GM12878 (cell line): ENCODE results near the gene ENSA. TPM values are rescaled to one million over a fixed set of nuclear protein-coding genes. Genes with fewer than 3 reads are reported as not detected.

ENCODE experiments used
- ATAC-seq: fragments of 200-7000 bp; cut with Tn5 transposase; 3 replicates; pipeline ENCODE4 v1.9.1; 2020; ENCODE audit warnings: mild to moderate bottlenecking, moderate library complexity
- BruUV-seq: library from RNA; stranded (reverse); fragments of 400-500 nt; replicated peaks from 2 replicates; lab custom pipeline; 2021; lab: Mats Ljungman, UMichigan
- CTCF ChIA-PET: fragments of 300-600 bp; sonication (Branson Sonifier 250); formaldehyde crosslinking; extraction: SDS; loops from one replicate; lab custom pipeline; 2021; ENCODE audit warnings: inconsistent platforms; lab: Yijun Ruan, JAX
- POLR2A ChIA-PET: fragments of 350-600 bp; formaldehyde crosslinking; extraction: SDS; loops from one replicate; lab custom pipeline; 2021; ENCODE audit warnings: inconsistent platforms; lab: Charles Lee
- RAD21 ChIA-PET: fragments of 300-600 bp; sonication (Branson Sonifier 250); formaldehyde crosslinking; loops from one replicate; lab custom pipeline; 2023; ENCODE audit warnings: antibody characterized with exemption; ENCODE audit not compliant: unreplicated experiment; lab: Charles Lee
- SMC1A ChIA-PET: fragments of 300-600 bp; sonication (Branson Sonifier 250); formaldehyde crosslinking; loops from one replicate; lab custom pipeline; 2023; ENCODE audit not compliant: unreplicated experiment, uncharacterized antibody; lab: Charles Lee
- DNase-seq: peaks from one replicate; pipeline ENCODE4 v3.0.0-alpha.2; 2011; ENCODE audit warnings: low read depth, low spot score
- FAIRE-seq: peaks from 3 replicates; lab custom pipeline; 2011; peaks lifted over from hg19 to GRCh38; lab: Jason Lieb, UNC
- H2AFZ ChIP-seq: 2 replicates; pipeline ENCODE4 v1.6.0; 2011; ENCODE audit warnings: low read depth, low read length, control low read depth; ENCODE audit not compliant: control insufficient read depth
- H3K27ac ChIP-seq: 2 replicates; pipeline ENCODE4 v1.5.1; 2011; ENCODE audit warnings: control low read depth; ENCODE audit not compliant: control insufficient read depth, insufficient read depth
- H3K27me3 ChIP-seq, 2 experiments: replicated peaks in 1 of 2; 2 replicates each; pipeline versions ENCODE4 v1.6.0 to v1.6.1; 2011; ENCODE audit warnings: low read length in 1 of 2; ENCODE audit not compliant: control insufficient read depth in 2 of 2, insufficient read depth in 2 of 2
- H3K36me3 ChIP-seq, 2 experiments: 2 replicates each; pipeline ENCODE4 v1.5.1; 2011; ENCODE audit warnings: low read length in 1 of 2; ENCODE audit not compliant: control insufficient read depth in 2 of 2, insufficient read depth in 2 of 2
- H3K4me1 ChIP-seq: 2 replicates; pipeline ENCODE4 v1.6.1; 2011; ENCODE audit warnings: mild to moderate bottlenecking, low read length, moderate library complexity, mixed read lengths; ENCODE audit not compliant: control insufficient read depth, insufficient read depth
- H3K4me2 ChIP-seq: 2 replicates; pipeline ENCODE4 v1.6.0; 2011; ENCODE audit warnings: control low read depth; ENCODE audit not compliant: control insufficient read depth, insufficient read depth
- H3K4me3 ChIP-seq: fragments of 200-600 bp; sonication (generic); 2 replicates; pipeline ENCODE4 v1.5.1; 2016
- H3K79me2 ChIP-seq: 2 replicates; pipeline ENCODE4 v1.6.0; 2011; ENCODE audit warnings: low read length; ENCODE audit not compliant: control insufficient read depth, insufficient read depth
- H3K9ac ChIP-seq: 2 replicates; pipeline ENCODE4 v1.8.0; 2011; ENCODE audit warnings: low read length, control low read depth, mixed read lengths; ENCODE audit not compliant: control insufficient read depth, insufficient read depth
- H3K9me3 ChIP-seq: replicated peaks from 3 replicates; pipeline ENCODE4 v1.5.1; 2011; ENCODE audit warnings: mild to moderate bottlenecking, low read length; ENCODE audit not compliant: control insufficient read depth, insufficient read depth
- H4K20me1 ChIP-seq: 2 replicates; pipeline ENCODE4 v1.6.0; 2011; ENCODE audit not compliant: control insufficient read depth, insufficient read depth
- ATF3 ChIP-seq: IDR thresholded peaks from 2 replicates; pipeline ENCODE4 v1.6.1; 2011; ENCODE audit warnings: low read depth, mild to moderate bottlenecking, low read length, moderate library complexity, borderline replicate concordance; ENCODE audit errors: extremely low read depth
- ATF7 ChIP-seq: fragments of 450-650 bp; IDR thresholded peaks from 2 replicates; pipeline ENCODE4 v1.6.1; 2016; ENCODE audit warnings: low read depth, mild to moderate bottlenecking
- BACH1 ChIP-seq: fragments of 450-650 bp; IDR thresholded peaks from 2 replicates; pipeline ENCODE4 v1.6.1; 2017; ENCODE audit warnings: mild to moderate bottlenecking, borderline replicate concordance
- CHD1 ChIP-seq: IDR thresholded peaks from 2 replicates; pipeline ENCODE4 v1.6.1; 2012; ENCODE audit warnings: low read depth, low read length, improper control_type of control experiment
- CHD4 ChIP-seq: fragments of 200-600 bp; sonication (generic); IDR thresholded peaks from 2 replicates; pipeline ENCODE4 v1.6.1; 2016; ENCODE audit warnings: mild to moderate bottlenecking
- JUND ChIP-seq: IDR thresholded peaks from 2 replicates; pipeline ENCODE4 v1.6.1; 2012; ENCODE audit warnings: low read depth, mild to moderate bottlenecking, low read length, improper control_type of control experiment, moderate library complexity
- NFYB ChIP-seq: IDR thresholded peaks from 2 replicates; pipeline ENCODE4 v1.6.1; 2011; ENCODE audit warnings: low read depth, mild to moderate bottlenecking, low read length, improper control_type of control experiment, moderate library complexity; ENCODE audit not compliant: insufficient read depth
- RCOR1 ChIP-seq: conservative IDR thresholded peaks from 2 replicates; pipeline ENCODE4 v1.6.1; 2012; ENCODE audit warnings: low read depth, low read length, improper control_type of control experiment
- SMARCA5 ChIP-seq: fragments of 450-650 bp; IDR thresholded peaks from 2 replicates; pipeline ENCODE4 v1.6.1; 2017; ENCODE audit warnings: mild to moderate bottlenecking
- STAT1 ChIP-seq: fragments of 450-650 bp; conservative IDR thresholded peaks from 2 replicates; pipeline ENCODE4 v1.6.1; 2014; ENCODE audit warnings: antibody characterized with exemption, mild to moderate bottlenecking
- STAT3 ChIP-seq: IDR thresholded peaks from 2 replicates; pipeline ENCODE4 v1.6.1; 2011; ENCODE audit warnings: low read depth, low read length, improper control_type of control experiment
- SUZ12 ChIP-seq: fragments of 200-600 bp; sonication (generic); IDR thresholded peaks from one replicate; pipeline ENCODE4 v1.6.1; 2018; ENCODE audit warnings: antibody characterized with exemption, mild to moderate bottlenecking; ENCODE audit not compliant: unreplicated experiment
- USF2 ChIP-seq: IDR thresholded peaks from 2 replicates; pipeline ENCODE4 v1.6.1; 2011; ENCODE audit warnings: low read depth, low read length, improper control_type of control experiment, borderline replicate concordance
- ZBTB11 ChIP-seq: fragments of 450-650 bp; formaldehyde crosslinking; IDR thresholded peaks from 2 replicates; pipeline ENCODE4 v1.5.0; 2022; ENCODE audit warnings: mild to moderate bottlenecking, missing genetic modification characterization
- WGBS: methylation state at CpG from one replicate; pipeline ENCODE4 v1.1.6; 2016; ENCODE audit warnings: low lambda C conversion rate; ENCODE audit not compliant: insufficient replicate concordance, insufficient coverage; ENCODE audit errors: missing lambda C conversion rate; 5-methylcytosine and 5-hydroxymethylcytosine counted together
- in situ Hi-C: fragments of 300-500 bp; cut with MboI; formaldehyde crosslinking; loops from 9 replicates; pipeline ENCODE4 v1.14.3; 2018; ENCODE audit warnings: mixed read lengths
- intact Hi-C: fragments of 100-400 bp; cut with micrococcal nuclease; formaldehyde crosslinking; loops from one replicate; pipeline ENCODE4 v1.14.2; 2022; ENCODE audit not compliant: unreplicated experiment
- polyA plus RNA-seq, 11 experiments: library from polyadenylated mRNA; depleted of rRNA in 4 of 11; unstranded in 6 of 11; stranded (reverse) in 5 of 11; fragments of >200 nt; fragmentation: Nextera tagmentation in 4 of 11; fragmentation: Illumina TruSeq in 1 of 11; extraction: Ambion mirVana in 4 of 11; extraction: Trizol in 1 of 11; gene quantifications; 1 replicate in 1 of 11; 2 replicates in 10 of 11; pipeline versions ENCODE4 v1.2.1 to v1.2.3, GENCODE V29; 2011 to 2016; ENCODE audit warnings: inconsistent platforms in 2 of 11, missing spikeins in 2 of 11, low read depth in 1 of 11
- total RNA-seq, 4 experiments: library from RNA; depleted of rRNA in 3 of 4; stranded (reverse); fragments of >200 nt in 3 of 4; fragmentation: Illumina TruSeq in 1 of 4; extraction: Trizol in 1 of 4; gene quantifications; 2 replicates each; pipeline versions ENCODE4 v1.2.1 to v1.2.3, GENCODE V29; 2013 to 2021

ENSA gene
- total and polyA plus RNA-seq, 10 of the 15 experiments (the other 5 are each of a cell fraction or from before 2014, with no cell fraction given) = 56.1 to 605 (median 143) TPM

- no TSS peak for BruUV-seq
- RAD21 ChIA-PET = no interaction called here
- CTCF ChIA-PET = interaction anchor here (1.2 kb wide), 1 partner anchor 243 kb away, joined by 3 read pairs; no protein-coding TSS in a partner anchor
- ATAC-seq (no peak), DNase-seq (no peak), FAIRE-seq (no peak)
- SMC1A ChIA-PET = no interaction called here
- H3K4me2 ChIP-seq = no peak overlapping the region
- no peaks in the 10 kb centered on the region; a peak in 1 of 4 replicates for H3K36me3 ChIP-seq
- POLR2A ChIA-PET = no interaction called here
- in situ Hi-C loops (no loop called here), intact Hi-C loops (no loop called here)
- H3K4me3 ChIP-seq = no peak overlapping the region
- H3K4me1 ChIP-seq = no peaks in the 10 kb centered on the region
- WGBS = 100% methylated on average over 1 of the region's 1 CpG
- no peak overlapping the region for H3K9ac ChIP-seq
- H2AFZ ChIP-seq = no peak overlapping the region
- no peaks in the 10 kb centered on the region for H4K20me1 ChIP-seq
- H3K79me2 ChIP-seq = no peaks in the 10 kb centered on the region
- TF ChIP-seq SMARCA5 (no peak), NFYB (no peak), USF2 (no peak), CHD4 (no peak), BACH1 (no peak), JUND (no peak), RCOR1 (no peak)
- no peak overlapping the region for H3K27ac ChIP-seq
- no peaks in the 10 kb centered on the region; the same call in 2 of the 3 replicates for H3K9me3 ChIP-seq
- no peaks in the 10 kb centered on the region for H3K27me3 ChIP-seq
These were observed 49.6 kb upstream of the ENSA start for GRCh38 chr1:150678988-150679387.

GRCh38 chr1:150674881-150675280 is 45.5 kb upstream of the ENSA start:
- no peak overlapping the region for H3K4me3 ChIP-seq
- TF ChIP-seq ATF3 = no peak
- no peak for TF ChIP-seq STAT3
- TF ChIP-seq SUZ12 = no peak
- no peak for TF ChIP-seq ATF7
- TF ChIP-seq CHD1 = no peak
- no peak for TF ChIP-seq ZBTB11 (CRISPR knock-in tag)
- TF ChIP-seq STAT1 = no peak

More at GRCh38 chr1:150674881-150675280, 45.5 kb upstream of the ENSA start:
- no peaks in the 10 kb centered on the region; a peak in 1 of 4 replicates for H3K36me3 ChIP-seq
- H3K9ac ChIP-seq = no peak overlapping the region
- H3K79me2 ChIP-seq = no peaks in the 10 kb centered on the region
- H3K4me2 ChIP-seq = no peak overlapping the region
- no peaks in the 10 kb centered on the region for H3K4me1 ChIP-seq
- BruUV-seq = no TSS peak
- ChIA-PET POLR2A (interaction anchor here (0.7 kb wide), 1 partner anchor 1153 kb away, joined by 4 read pairs; no protein-coding TSS in a partner anchor), CTCF (interaction anchor here (0.8 kb wide), 2 partner anchors 17 to 126 kb away, joined by 3 read pairs; no protein-coding TSS in a partner anchor), RAD21 (no interaction called here), SMC1A (interaction anchor here (1.2 to 1.7 kb wide), 3 partner anchors 10 to 247 kb away, joined by 3 to 7 read pairs (median 4); no protein-coding TSS in a partner anchor)
- H2AFZ ChIP-seq = no peak overlapping the region
- no peak for DNase-seq
- in situ Hi-C loops = no loop called here
- no peaks in the 10 kb centered on the region for H3K9me3 ChIP-seq
- no peaks in the 10 kb centered on the region for H4K20me1 ChIP-seq
- 99% methylated on average over 4 of the region's 4 CpGs for WGBS
- FAIRE-seq = no peak
- no peaks in the 10 kb centered on the region for H3K27me3 ChIP-seq
- no peak for ATAC-seq
- intact Hi-C loops = no loop called here
- no peak overlapping the region for H3K27ac ChIP-seq
